Suppressor macrophage (primary cell): ENCODE data around the gene ADCY1.
"Not testable (repeated sequence)": the region's sequence is repeated elsewhere in the genome, so short reads cannot be mapped to it uniquely, and the experiment has no call there.

ENCODE experiments used
- DNase-seq, 4 experiments: peaks; one replicate each; pipeline ENCODE4 v3.0.0-alpha.2; 2020 to 2022

Gene ADCY1

GRCh38 chr7:45715471-45716352 lies 141.5 kb downstream of the ADCY1 start:
- no peak for DNase-seq

GRCh38 chr7:45716380-45717203 lies 142.4 kb downstream of the ADCY1 start:
- no peak for DNase-seq

- no peak for DNase-seq
Measured at GRCh38 chr7:45717537-45718235, 143.5 kb downstream of the ADCY1 start.

GRCh38 chr7:45718464-45719330 lies 144.5 kb downstream of the ADCY1 start:
- no peak for DNase-seq

GRCh38 chr7:45720989-45721388 lies 146.8 kb downstream of the ADCY1 start:
- no peak for DNase-seq

- no peak for DNase-seq
Measured at GRCh38 chr7:45721686-45722598, 147.8 kb downstream of the ADCY1 start.

GRCh38 chr7:45725231-45725630 lies 151.1 kb downstream of the ADCY1 start:
- not testable (repeated sequence) for DNase-seq

GRCh38 chr7:45726883-45727282 lies 152.7 kb downstream of the ADCY1 start:
- no peak for DNase-seq

- DNase-seq = not testable (repeated sequence)
Measured at GRCh38 chr7:45731692-45732443, 157.7 kb downstream of the ADCY1 start.

- DNase-seq = not testable (repeated sequence)
Measured at GRCh38 chr7:45738920-45739319, 164.8 kb downstream of the ADCY1 start.

GRCh38 chr7:45740573-45740972 lies 166.4 kb downstream of the ADCY1 start:
- DNase-seq = not testable (repeated sequence)

GRCh38 chr7:45748976-45749375 lies 174.8 kb downstream of the ADCY1 start:
- not testable (repeated sequence) for DNase-seq

- DNase-seq = not testable (repeated sequence)
Measured at GRCh38 chr7:45751352-45751751, 177.2 kb downstream of the ADCY1 start.

- not testable (repeated sequence) for DNase-seq
Measured at GRCh38 chr7:45756333-45756732, 182.2 kb downstream of the ADCY1 start.

- DNase-seq = not testable (repeated sequence)
Measured at GRCh38 chr7:45756757-45757156, 182.6 kb downstream of the ADCY1 start.

GRCh38 chr7:45759464-45759863 lies 185.3 kb downstream of the ADCY1 start:
- DNase-seq = not testable (repeated sequence)

- not testable (repeated sequence) for DNase-seq
Measured at GRCh38 chr7:45761545-45762205, 187.5 kb downstream of the ADCY1 start.

- peak in 1 of 4 experiments; percentile 19 for DNase-seq
Measured at GRCh38 chr7:45762225-45762994, 188.2 kb downstream of the ADCY1 start.
